B cell (primary cell): ENCODE data around the gene NDC1. TPM values are rescaled to one million over a fixed set of nuclear protein-coding genes. Genes with fewer than 3 reads are reported as not detected.

ENCODE experiments used
- ATAC-seq: fragments of 200-7000 bp; cut with Tn5 transposase; one replicate; pipeline ENCODE4 v1.10.0; 2021; ENCODE audit warnings: low read depth, mild to moderate bottlenecking, moderate number of reproducible peaks, moderate library complexity
- CTCF ChIA-PET: fragments of 350-600 bp; sonication (Branson Sonifier 250); formaldehyde crosslinking; loops from one replicate; lab custom pipeline; 2021; ENCODE audit warnings: antibody characterized with exemption, inconsistent platforms; lab: Charles Lee
- POLR2A ChIA-PET: fragments of 350-600 bp; sonication (Branson Sonifier 250); formaldehyde crosslinking; loops from one replicate; lab custom pipeline; 2021; ENCODE audit warnings: antibody characterized with exemption; lab: Charles Lee
- DNase-seq: peaks from one replicate; pipeline ENCODE4 v3.0.0; 2013
- H2AFZ ChIP-seq: 2 replicates; pipeline ENCODE4 v1.6.1; 2012; ENCODE audit warnings: mild to moderate bottlenecking, low read depth, low read length; ENCODE audit not compliant: insufficient read depth, poor library complexity, severe bottlenecking
- H3K27ac ChIP-seq, 2 donors: 1 replicate in 1 of 2; 2 replicates in 1 of 2; pipeline ENCODE4 v1.5.1; 2012 to 2013; ENCODE audit warnings: low read length in 2 of 2, mild to moderate bottlenecking in 2 of 2, moderate library complexity in 1 of 2
- H3K27me3 ChIP-seq, 4 experiments: fragments of 200-600 bp in 1 of 4; sonication (generic) in 1 of 4; replicated peaks in 1 of 4; 1 replicate in 2 of 4; 2 replicates in 2 of 4; pipeline versions ENCODE4 v1.6.1 to v1.7.0; 2013 to 2016; ENCODE audit warnings: low read length in 3 of 4, mild to moderate bottlenecking in 2 of 4, mixed read lengths in 1 of 4, moderate library complexity in 1 of 4; ENCODE audit not compliant: insufficient read depth in 4 of 4, control insufficient read depth in 3 of 4; ENCODE audit errors: control extremely low read depth in 1 of 4
- H3K36me3 ChIP-seq, 2 experiments: replicated peaks in 1 of 2; 1 replicate in 1 of 2; 2 replicates in 1 of 2; pipeline versions ENCODE4 v1.6.1 to v1.7.1; 2013; ENCODE audit warnings: low read length in 1 of 2; ENCODE audit not compliant: insufficient read depth in 2 of 2, control insufficient read depth in 1 of 2; ENCODE audit errors: control extremely low read depth in 1 of 2, extremely low read depth in 1 of 2
- H3K4me1 ChIP-seq, 2 donors: fragments of 200-600 bp in 1 of 2; sonication (generic) in 1 of 2; 1 replicate in 1 of 2; 2 replicates in 1 of 2; pipeline versions ENCODE4 v1.5.1 to v1.6.1; 2013 to 2017; ENCODE audit warnings: low read length in 2 of 2; ENCODE audit not compliant: control insufficient read depth in 2 of 2, insufficient read depth in 2 of 2
- H3K4me2 ChIP-seq: replicated peaks from 2 replicates; pipeline ENCODE3; 2012; ENCODE audit warnings: mild to moderate bottlenecking, low read depth, low read length; ENCODE audit not compliant: poor library complexity, severe bottlenecking
- H3K4me3 ChIP-seq, 5 experiments: fragments of 200-600 bp in 1 of 5; sonication (generic) in 1 of 5; 1 replicate in 3 of 5; 2 replicates in 2 of 5; pipeline versions ENCODE4 v1.5.1 to v1.7.0; 2011 to 2016; ENCODE audit warnings: low read length in 4 of 5, mild to moderate bottlenecking in 4 of 5, low read depth in 2 of 5, control low read depth in 1 of 5, moderate library complexity in 1 of 5; ENCODE audit not compliant: insufficient read depth in 1 of 5; ENCODE audit errors: control extremely low read depth in 1 of 5, extremely low read depth in 1 of 5
- H3K79me2 ChIP-seq: fragments of 200-600 bp; sonication (generic); one replicate; pipeline ENCODE4 v1.6.0; 2016; ENCODE audit warnings: low read length; ENCODE audit not compliant: control insufficient read depth, insufficient read depth
- H3K9ac ChIP-seq: fragments of 200-600 bp; sonication (generic); 2 replicates; pipeline ENCODE4 v1.6.1; 2017; ENCODE audit warnings: mild to moderate bottlenecking, low read length, moderate library complexity
- H3K9me3 ChIP-seq, 3 donors: one replicate each; pipeline versions ENCODE4 v1.6.1 to v1.7.1; 2013; ENCODE audit warnings: low read length in 2 of 3; ENCODE audit not compliant: control insufficient read depth in 2 of 3, insufficient read depth in 1 of 3; ENCODE audit errors: control extremely low read depth in 1 of 3
- H4K20me1 ChIP-seq: 2 replicates; pipeline ENCODE4 v1.6.0; 2012; ENCODE audit warnings: mild to moderate bottlenecking, low read length; ENCODE audit not compliant: insufficient read depth, control insufficient read depth, poor library complexity, severe bottlenecking
- H3K27ac Mint-ChIP-seq: one replicate; pipeline ENCODE4 v1.8.0; 2021; ENCODE audit warnings: mixed read lengths
- H3K27me3 Mint-ChIP-seq: one replicate; pipeline ENCODE4 v1.8.0; 2021; ENCODE audit warnings: mixed read lengths
- H3K4me1 Mint-ChIP-seq: one replicate; pipeline ENCODE4 v1.8.0; 2021; ENCODE audit warnings: mixed read lengths
- H3K4me3 Mint-ChIP-seq: one replicate; pipeline ENCODE4 v1.8.0; 2021; ENCODE audit warnings: mixed read lengths
- H3K9me3 Mint-ChIP-seq: one replicate; pipeline ENCODE4 v1.8.0; 2022; ENCODE audit warnings: mixed read lengths; ENCODE audit not compliant: insufficient read depth
- EZH2 ChIP-seq: IDR thresholded peaks from 2 replicates; pipeline ENCODE4 v1.6.1; 2012; ENCODE audit warnings: borderline replicate concordance, low read depth, mild to moderate bottlenecking, moderate library complexity, low read length; ENCODE audit not compliant: insufficient read depth, poor library complexity, severe bottlenecking
- WGBS: methylation state at CpG from one replicate; pipeline ENCODE4 v1.1.5; 2013; ENCODE audit warnings: missing lambda C conversion rate; ENCODE audit not compliant: insufficient coverage; 5-methylcytosine and 5-hydroxymethylcytosine counted together
- intact Hi-C: fragments of 100-400 bp; cut with micrococcal nuclease; formaldehyde crosslinking; loops from one replicate; pipeline ENCODE4 v1.10.0; 2022
- polyA plus RNA-seq: library from polyadenylated mRNA; depleted of rRNA; stranded (reverse); fragments of >200 nt; gene quantifications from 2 replicates; pipeline ENCODE4 v1.2.3, GENCODE V29; 2012
- total RNA-seq, 2 donors: library from RNA; stranded (reverse); fragments of 120-200 nt in 1 of 2; gene quantifications; 1 replicate in 1 of 2; 2 replicates in 1 of 2; pipeline versions ENCODE4 v1.2.3 to v1.2.4, GENCODE V29; 2013 to 2022
- TF ChIP-seq, protein P1 (sequence below): fragments of 200-600 bp; IDR thresholded peaks from one replicate; pipeline ENCODE4 v1.8.0; 2022; ENCODE audit warnings: antibody characterized with exemption, mild to moderate bottlenecking

The NDC1 gene
- total and polyA plus RNA-seq, 2 donors (not counting 1 experiment from before 2014, with no cell fraction given), result 5.0 to 12.0 TPM

DNA sequence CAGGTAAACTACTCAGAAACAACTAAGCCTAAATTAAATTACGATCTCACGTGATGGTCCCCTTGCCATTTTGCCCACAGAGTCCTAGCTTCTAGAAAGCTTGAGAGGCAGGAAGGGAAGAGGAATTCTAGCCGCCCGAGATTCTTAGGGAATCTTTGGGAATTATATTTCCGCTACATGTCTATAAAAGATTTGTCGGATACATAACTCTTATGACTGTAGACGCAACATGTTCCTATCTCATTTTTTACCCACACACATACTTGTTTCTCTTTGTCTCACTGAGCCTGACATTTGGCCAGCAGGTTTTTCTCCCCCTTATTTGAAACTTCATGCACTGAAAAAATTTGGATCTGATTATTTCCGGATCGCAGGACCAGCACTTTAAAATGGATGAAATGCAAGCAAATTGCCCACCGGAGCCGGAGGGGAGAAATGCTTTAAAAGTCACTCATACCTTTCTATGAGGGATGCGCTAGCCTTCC is 104.6 kb downstream of the NDC1 start:
- H3K79me2 ChIP-seq, result no peaks in the 10 kb centered on the region
- H3K4me3 ChIP-seq, result no peak overlapping the region
- H3K9me3 Mint-ChIP-seq, result no peaks in the 10 kb centered on the region
- CTCF ChIA-PET, result interaction anchor here (0.6 kb wide), 1 partner anchor 455 kb away, joined by 4 read pairs; no protein-coding TSS in a partner anchor
- H3K27me3 Mint-ChIP-seq, result peaks cover 47% of the 10 kb centered on the region
- H3K9me3 ChIP-seq, result peaks cover 0 to 4% (median 0%) of the 10 kb centered on the region in 3 donors
- no peaks in the 10 kb centered on the region for H3K36me3 ChIP-seq
- H4K20me1 ChIP-seq, result no peaks in the 10 kb centered on the region
- H3K4me1 ChIP-seq, result peaks cover 7 to 14% of the 10 kb centered on the region in 2 donors
- no peak for TF ChIP-seq EZH2
- TF ChIP-seq, protein P1, sequence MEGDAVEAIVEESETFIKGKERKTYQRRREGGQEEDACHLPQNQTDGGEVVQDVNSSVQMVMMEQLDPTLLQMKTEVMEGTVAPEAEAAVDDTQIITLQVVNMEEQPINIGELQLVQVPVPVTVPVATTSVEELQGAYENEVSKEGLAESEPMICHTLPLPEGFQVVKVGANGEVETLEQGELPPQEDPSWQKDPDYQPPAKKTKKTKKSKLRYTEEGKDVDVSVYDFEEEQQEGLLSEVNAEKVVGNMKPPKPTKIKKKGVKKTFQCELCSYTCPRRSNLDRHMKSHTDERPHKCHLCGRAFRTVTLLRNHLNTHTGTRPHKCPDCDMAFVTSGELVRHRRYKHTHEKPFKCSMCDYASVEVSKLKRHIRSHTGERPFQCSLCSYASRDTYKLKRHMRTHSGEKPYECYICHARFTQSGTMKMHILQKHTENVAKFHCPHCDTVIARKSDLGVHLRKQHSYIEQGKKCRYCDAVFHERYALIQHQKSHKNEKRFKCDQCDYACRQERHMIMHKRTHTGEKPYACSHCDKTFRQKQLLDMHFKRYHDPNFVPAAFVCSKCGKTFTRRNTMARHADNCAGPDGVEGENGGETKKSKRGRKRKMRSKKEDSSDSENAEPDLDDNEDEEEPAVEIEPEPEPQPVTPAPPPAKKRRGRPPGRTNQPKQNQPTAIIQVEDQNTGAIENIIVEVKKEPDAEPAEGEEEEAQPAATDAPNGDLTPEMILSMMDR, result no peak
- WGBS, result 95% methylated on average over 7 of the region's 12 CpGs
- H3K27me3 ChIP-seq, result peaks cover 0 to 21% (median 14%) of the 10 kb centered on the region in 4 experiments
- no peak overlapping the region for H3K4me3 Mint-ChIP-seq
- ATAC-seq, result no peak
- peaks cover 6% of the 10 kb centered on the region for H3K4me1 Mint-ChIP-seq
- H3K4me2 ChIP-seq, result no peak overlapping the region
- H3K27ac Mint-ChIP-seq, result no peak overlapping the region
- H2AFZ ChIP-seq, result no peak overlapping the region
- no peak overlapping the region for H3K9ac ChIP-seq
- no peak overlapping the region for H3K27ac ChIP-seq
- POLR2A ChIA-PET, result no interaction called here
- DNase-seq, result no peak
- intact Hi-C loops, result no loop called here

DNA sequence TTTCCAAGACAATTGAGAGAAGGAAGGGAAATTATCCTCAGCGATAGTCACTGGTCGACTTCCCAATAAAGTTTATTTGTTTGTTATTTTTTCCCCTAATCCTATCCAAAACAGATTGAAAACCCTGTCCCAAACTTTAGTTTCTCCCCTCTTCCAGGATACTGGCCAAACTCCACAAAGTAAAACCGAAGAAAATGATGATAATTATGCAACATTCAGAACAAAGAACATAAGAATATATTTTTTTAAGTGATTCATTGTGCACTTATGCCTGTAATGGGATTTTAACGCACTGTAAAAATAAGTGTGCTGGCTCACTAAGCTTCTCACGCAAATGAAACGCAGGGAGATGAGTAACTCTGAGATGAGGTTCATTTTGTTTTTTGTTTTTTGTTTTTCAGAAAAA is 105.2 kb downstream of the NDC1 start:
- Histone ChIP-seq H3K4me1 (peaks cover 1 to 8% of the 10 kb centered on the region in 2 donors), H3K79me2 (no peaks in the 10 kb centered on the region), H4K20me1 (no peaks in the 10 kb centered on the region), H3K9me3 (no peaks in the 10 kb centered on the region), H3K4me2 (no peak overlapping the region), H2AFZ (no peak overlapping the region), H3K36me3 (no peaks in the 10 kb centered on the region), H3K27ac (no peak overlapping the region), H3K27me3 (peaks cover 0 to 16% (median 12%) of the 10 kb centered on the region in 4 experiments), H3K9ac (no peak overlapping the region), H3K4me3 (no peak overlapping the region)
- no peak for TF ChIP-seq EZH2
- TF ChIP-seq, protein P1, result no peak
- POLR2A ChIA-PET, result no interaction called here
- no peak overlapping the region for H3K27ac Mint-ChIP-seq
- CTCF ChIA-PET, result no interaction called here
- no peak overlapping the region for H3K4me3 Mint-ChIP-seq
- H3K27me3 Mint-ChIP-seq, result peaks cover 47% of the 10 kb centered on the region
- H3K9me3 Mint-ChIP-seq, result no peaks in the 10 kb centered on the region
- DNase-seq, result no peak
- WGBS, result 100% methylated on average over 1 of the region's 6 CpGs
- peaks cover 4% of the 10 kb centered on the region for H3K4me1 Mint-ChIP-seq
- ATAC-seq, result no peak
- intact Hi-C loops, result no loop called here
